Prostate gland (tissue), 2 donors: ENCODE measurements around the gene DLGAP1. TPM values are rescaled to one million over a fixed set of nuclear protein-coding genes. Genes with fewer than 3 reads are reported as not detected.
A peak's percentile ranks its signal among the peaks of the same experiment; 100 is the strongest.

Experiments
- DNase-seq: peaks from one replicate; pipeline ENCODE4 v3.0.0-alpha.2; 2019; ENCODE audit warnings: low spot score
- H3K27ac ChIP-seq, 2 donors: fragments of 200-600 bp; sonication (generic); 2 replicates each; pipeline ENCODE4 v1.5.1; 2017 to 2019
- H3K27me3 ChIP-seq: fragments of 200-600 bp; sonication (generic); replicated peaks from 2 replicates; pipeline ENCODE4 v1.5.1; 2019; ENCODE audit not compliant: insufficient read depth
- H3K36me3 ChIP-seq, 2 donors: fragments of 200-600 bp; sonication (generic); 1 replicate in 1 of 2; 2 replicates in 1 of 2; pipeline versions ENCODE4 v1.5.1 to v1.8.1; 2017 to 2019
- H3K4me1 ChIP-seq: fragments of 200-600 bp; sonication (generic); replicated peaks from 2 replicates; pipeline ENCODE4 v1.5.1; 2019
- H3K4me3 ChIP-seq, 2 donors: fragments of 200-600 bp; sonication (generic); 2 replicates each; pipeline ENCODE4 v1.5.1; 2017 to 2019
- H3K9me3 ChIP-seq: fragments of 200-600 bp; sonication (generic); 2 replicates; pipeline ENCODE4 v1.5.1; 2017
- CTCF ChIP-seq, 4 experiments: fragments of 200-600 bp in 2 of 4; fragments of 450-650 bp in 2 of 4; sonication (generic) in 2 of 4; IDR thresholded peaks; 1 replicate in 3 of 4; 2 replicates in 1 of 4; pipeline ENCODE4 v1.5.1; 2016 to 2019; ENCODE audit warnings: antibody characterized with exemption in 4 of 4, mild to moderate bottlenecking in 2 of 4, moderate library complexity in 2 of 4
- POLR2A ChIP-seq: fragments of 450-650 bp; IDR thresholded peaks from one replicate; pipeline ENCODE4 v1.6.1; 2016; ENCODE audit warnings: antibody characterized with exemption, mild to moderate bottlenecking
- POLR2AphosphoS5 ChIP-seq: sonication (generic); formaldehyde crosslinking; IDR thresholded peaks from one replicate; pipeline ENCODE4 v1.6.1; 2017; ENCODE audit warnings: antibody characterized with exemption
- WGBS: methylation state at CpG from one replicate; pipeline ENCODE4 v1.1.5; 2018; 5-methylcytosine and 5-hydroxymethylcytosine counted together
- intact Hi-C: fragments of 100-400 bp; cut with DNase I; formaldehyde crosslinking; loops from one replicate; pipeline ENCODE4 v1.14.2; 2022
- microRNA-seq: library from miRNA; unstranded; fragments of <30 nt; microRNA quantifications from one replicate; pipeline ENCODE4, GENCODE V29; 2016
- small RNA-seq, 2 donors: library from RNA; depleted of rRNA; stranded (forward); fragments of <200 nt; gene quantifications; one replicate each; pipeline ENCODE3, GENCODE V24; 2016
- total RNA-seq, 2 donors: library from RNA; depleted of rRNA; stranded (reverse); fragments of >200 nt; gene quantifications; one replicate each; pipeline ENCODE4 v1.1.0, GENCODE V29; 2016

The DLGAP1 gene
- total RNA-seq, 2 donors from 2014 or later = 42.2 to 66.7 TPM

- Histone ChIP-seq H3K27me3 (no peaks in the 10 kb centered on the region), H3K4me3 (peak overlapping the region; percentile 67 to 91), H3K4me1 (no peaks in the 10 kb centered on the region), H3K27ac (peak overlapping the region; percentile 99), H3K36me3 (no peaks in the 10 kb centered on the region), H3K9me3 (no peaks in the 10 kb centered on the region)
- peak; percentile 97 for DNase-seq
- intact Hi-C loops = loop anchor here (2.0 to 5.0 kb wide), 2 partner anchors 193 to 219 kb away; no protein-coding TSS in a partner anchor
- TF ChIP-seq CTCF (IDR thresholded peaks at IDR 0.05) (peak in 2 of 4 experiments; percentile 15 to 24), POLR2A (peak; percentile 90), POLR2AphosphoS5 (peak; percentile 92)
- WGBS = under 1% methylated on average over 63 of the region's 63 CpGs
These were observed 1006.9 kb downstream of the DLGAP1 start for GRCh38 chr18:3447895-3448837.

- Histone ChIP-seq H3K4me1 (no peaks in the 10 kb centered on the region), H3K9me3 (no peaks in the 10 kb centered on the region), H3K27me3 (no peaks in the 10 kb centered on the region), H3K4me3 (peak overlapping the region; percentile 67 to 91), H3K36me3 (no peaks in the 10 kb centered on the region), H3K27ac (peak overlapping the region; percentile 99)
- intact Hi-C loops = loop anchor here (5.0 kb wide), 1 partner anchor 220 kb away; no protein-coding TSS in a partner anchor
- DNase-seq = no peak
- TF ChIP-seq POLR2AphosphoS5 = no peak
- no peak for TF ChIP-seq POLR2A
- no peak for TF ChIP-seq CTCF (IDR thresholded peaks at IDR 0.05)
- WGBS = under 1% methylated on average over 22 of the region's 22 CpGs
These were observed 1007.8 kb downstream of the DLGAP1 start for GRCh38 chr18:3447068-3447894.

Small RNA genes within 50 kb of the gene (microRNA-seq; reads per million reads assigned to microRNA genes)
- gene MIR6718 = not detected

Small RNA genes within 50 kb of the gene (small RNA-seq; reads per million reads assigned to genes)
- gene AP005208.1 (0 to 0.19 reads per million in 2 donors), gene AP005403.1 (0 reads per million in 2 donors), gene MIR6718 (0 to 0.28 reads per million in 2 donors), gene RN7SL39P (0 reads per million in 2 donors), gene RNU6-831P (0 reads per million in 2 donors)
